ENCODE measurements around the gene DOCK3.

GRCh38 chr3:51216291-51216690 lies 541.6 kb downstream of the DOCK3 start:
- TF ChIP-seq CTCF (conservative IDR thresholded peaks at IDR 0.05; ENCODE audit: low read depth, low read length) (no peak), EZH2 (IDR thresholded peaks at IDR 0.05; ENCODE audit: low read length, unreplicated experiment) (no peak)

Measured in PC-3 (cell line).